ENCODE measurements around the gene C19orf53.

Gene C19orf53

DNA sequence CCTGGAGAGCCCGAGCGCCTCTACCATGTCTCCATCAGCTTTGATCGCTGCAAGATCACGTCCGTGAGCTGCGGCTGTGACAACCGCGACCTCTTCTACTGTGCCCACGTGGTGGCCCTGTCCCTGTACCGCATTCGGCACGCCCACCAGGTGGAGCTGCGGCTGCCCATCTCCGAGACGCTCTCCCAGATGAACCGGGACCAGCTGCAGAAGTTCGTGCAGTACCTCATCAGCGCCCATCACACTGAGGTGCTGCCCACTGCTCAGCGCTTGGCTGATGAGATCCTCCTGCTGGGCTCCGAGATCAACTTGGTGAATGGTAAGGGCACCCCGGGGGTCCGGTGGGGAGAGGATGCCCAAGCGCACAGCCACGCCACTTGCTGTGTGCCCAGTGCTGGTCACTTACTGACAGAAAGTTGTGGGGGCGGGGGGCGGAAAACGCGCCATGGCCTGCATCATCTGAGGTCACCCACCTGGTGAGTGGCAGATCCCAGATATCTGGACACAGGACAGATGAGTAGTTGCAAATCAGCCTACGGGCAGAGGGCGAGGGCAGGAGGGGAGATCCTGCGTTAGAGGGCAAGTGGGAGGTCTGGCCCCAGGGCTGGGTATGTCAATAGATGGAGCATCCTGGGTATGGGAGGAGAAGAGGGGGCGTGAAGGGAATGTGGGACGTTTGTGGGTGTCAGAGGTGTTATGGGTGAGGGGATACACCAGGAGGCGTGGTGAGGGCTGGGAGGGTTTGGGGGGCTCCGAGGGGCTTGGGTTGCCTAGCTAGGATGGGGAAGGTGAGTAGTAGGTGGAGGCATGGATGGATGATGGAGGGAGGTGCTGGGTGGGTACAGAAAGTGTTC, 30.8 kb downstream of the C19orf53 start:
- no peaks in the 10 kb centered on the region; the same call in 1 of the 2 replicates for H3K36me3 ChIP-seq (ENCODE audit: insufficient read depth, low read length)
- H3K9me3 ChIP-seq (ENCODE audit: low read depth, low read length), result no peaks in the 10 kb centered on the region
- H3K27ac ChIP-seq, result no peak overlapping the region
- H3K4me3 ChIP-seq, result no peak overlapping the region
- DNase-seq (ENCODE audit: low read depth, low spot score), result no peak
- H3K9ac ChIP-seq (ENCODE audit: insufficient read length), result no peak overlapping the region
- TF ChIP-seq POLR2AphosphoS5 (IDR thresholded peaks at IDR 0.05; ENCODE audit: borderline replicate concordance, low read depth, low read length), result no peak
- TF ChIP-seq FOXP2 (optimal IDR thresholded peaks at IDR 0.05; ENCODE audit: control extremely low read depth, extremely low read length, insufficient read depth), result no peak
- no peak for TF ChIP-seq EZH2 (IDR thresholded peaks at IDR 0.05)

DNA sequence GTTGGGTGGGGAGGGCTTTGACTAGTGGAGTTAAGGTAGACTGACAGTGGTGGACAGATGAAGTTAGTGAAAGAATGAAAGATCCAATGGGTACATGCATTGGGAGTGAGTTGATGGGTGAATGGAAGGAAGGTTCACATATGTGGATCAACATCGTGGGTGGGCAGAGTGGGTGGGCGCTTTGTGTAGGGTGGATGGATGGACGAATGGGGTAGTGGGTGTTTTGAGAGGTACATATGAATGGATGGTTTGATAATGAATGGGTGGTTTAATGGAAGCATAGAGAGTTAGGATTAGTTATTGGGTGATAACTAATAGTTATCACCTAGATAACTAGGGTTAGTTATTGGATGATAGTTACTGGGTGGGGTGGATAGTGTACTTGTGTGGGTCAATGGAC, 32.5 kb downstream of the C19orf53 start:
- Histone ChIP-seq H3K4me3 (no peak overlapping the region), H3K9me3 (ENCODE audit: low read depth, low read length) (no peaks in the 10 kb centered on the region), H3K9ac (ENCODE audit: insufficient read length) (no peak overlapping the region), H3K27ac (no peak overlapping the region), H3K36me3 (ENCODE audit: insufficient read depth, low read length) (no peaks in the 10 kb centered on the region; the same call in 1 of the 2 replicates)
- no peak for DNase-seq (ENCODE audit: low read depth, low spot score)
- TF ChIP-seq EZH2 (IDR thresholded peaks at IDR 0.05), result no peak
- TF ChIP-seq FOXP2 (optimal IDR thresholded peaks at IDR 0.05; ENCODE audit: control extremely low read depth, extremely low read length, insufficient read depth), result no peak
- no peak for TF ChIP-seq POLR2AphosphoS5 (IDR thresholded peaks at IDR 0.05; ENCODE audit: borderline replicate concordance, low read depth, low read length)

DNA sequence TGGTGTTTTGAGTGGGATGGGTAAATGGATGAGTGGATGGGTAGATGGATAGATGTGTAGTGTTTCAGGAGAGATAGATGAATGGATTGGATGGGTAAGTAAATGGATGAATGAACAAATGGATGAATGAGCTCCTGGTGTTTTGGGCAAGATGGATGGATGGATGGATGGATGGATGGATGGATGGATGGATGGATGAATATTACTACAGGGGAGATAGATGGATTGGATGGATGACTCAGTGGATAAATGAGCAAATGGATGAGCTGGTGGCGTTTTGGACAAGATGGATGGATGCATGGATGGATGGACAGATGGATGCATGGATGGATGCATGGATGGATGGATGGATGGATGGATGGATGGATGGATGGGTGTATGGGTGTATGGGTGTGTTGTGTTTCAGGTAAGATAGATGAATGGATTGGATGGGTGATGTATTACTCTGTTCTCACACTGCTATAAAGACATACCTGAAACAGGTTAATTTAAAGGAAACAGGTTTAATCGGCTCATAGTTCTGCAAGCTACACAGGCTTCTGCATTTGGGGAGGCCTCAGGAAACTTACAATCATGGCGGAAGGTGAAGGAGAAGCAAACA, 33.3 kb downstream of the C19orf53 start:
- no peak overlapping the region for H3K4me3 ChIP-seq
- no peaks in the 10 kb centered on the region for H3K9me3 ChIP-seq (ENCODE audit: low read depth, low read length)
- DNase-seq (ENCODE audit: low read depth, low spot score), result no peak
- H3K36me3 ChIP-seq (ENCODE audit: insufficient read depth, low read length), result no peaks in the 10 kb centered on the region; the same call in 1 of the 2 replicates
- no peak overlapping the region for H3K27ac ChIP-seq
- no peak for TF ChIP-seq POLR2AphosphoS5 (IDR thresholded peaks at IDR 0.05; ENCODE audit: borderline replicate concordance, low read depth, low read length)
- TF ChIP-seq EZH2 (IDR thresholded peaks at IDR 0.05), result no peak
- no peak for TF ChIP-seq FOXP2 (optimal IDR thresholded peaks at IDR 0.05; ENCODE audit: control extremely low read depth, extremely low read length, insufficient read depth)
- H3K9ac ChIP-seq (ENCODE audit: insufficient read length), result no peak overlapping the region

DNA sequence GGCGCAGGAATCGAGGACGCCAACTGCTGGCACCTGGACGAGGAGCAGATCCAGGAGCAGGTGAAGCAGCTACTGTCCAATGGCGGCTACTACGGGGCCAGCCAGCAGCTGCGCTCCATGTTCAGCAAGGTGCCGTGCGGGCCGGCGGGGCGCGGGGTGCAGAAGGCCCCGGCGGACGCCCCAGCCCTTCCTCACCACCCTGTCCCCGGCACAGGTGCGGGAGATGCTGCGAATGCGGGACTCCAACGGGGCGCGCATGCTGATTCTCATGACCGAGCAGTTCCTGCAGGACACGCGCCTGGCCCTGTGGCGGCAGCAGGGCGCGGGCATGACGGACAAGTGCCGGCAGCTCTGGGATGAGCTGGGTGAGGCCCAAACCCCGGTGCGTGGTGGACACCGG, 34.6 kb downstream of the C19orf53 start:
- DNase-seq (ENCODE audit: low read depth, low spot score), result no peak
- no peaks in the 10 kb centered on the region for H3K9me3 ChIP-seq (ENCODE audit: low read depth, low read length)
- no peaks in the 10 kb centered on the region; the same call in 1 of the 2 replicates for H3K36me3 ChIP-seq (ENCODE audit: insufficient read depth, low read length)
- H3K4me3 ChIP-seq, result no peak overlapping the region
- H3K9ac ChIP-seq (ENCODE audit: insufficient read length), result no peak overlapping the region
- no peak overlapping the region for H3K27ac ChIP-seq
- TF ChIP-seq POLR2AphosphoS5 (IDR thresholded peaks at IDR 0.05; ENCODE audit: borderline replicate concordance, low read depth, low read length), result no peak
- TF ChIP-seq EZH2 (IDR thresholded peaks at IDR 0.05), result no peak
- no peak for TF ChIP-seq FOXP2 (optimal IDR thresholded peaks at IDR 0.05; ENCODE audit: control extremely low read depth, extremely low read length, insufficient read depth)

DNA sequence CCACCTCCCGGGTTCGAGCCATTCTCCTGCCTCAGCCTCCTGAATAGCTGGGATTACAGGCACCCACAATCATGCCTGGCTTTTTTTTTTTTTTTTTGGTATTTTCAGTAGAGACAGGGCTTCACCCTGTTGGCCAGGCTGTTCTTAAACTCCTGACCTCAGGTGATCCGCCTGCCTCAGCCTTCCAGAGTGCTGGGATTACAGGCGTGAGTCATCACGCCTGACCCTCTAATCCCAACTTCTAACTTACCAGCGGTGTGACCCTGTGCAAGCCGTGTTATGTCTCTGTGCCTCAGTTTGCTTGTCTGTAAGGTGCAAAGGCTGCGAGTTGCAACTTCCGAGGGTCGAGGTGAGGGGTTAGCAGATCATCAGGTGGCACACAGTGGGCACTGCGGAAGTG, 38.3 kb downstream of the C19orf53 start:
- no peak for TF ChIP-seq FOXP2 (optimal IDR thresholded peaks at IDR 0.05; ENCODE audit: control extremely low read depth, extremely low read length, insufficient read depth)
- TF ChIP-seq EZH2 (IDR thresholded peaks at IDR 0.05), result no peak
- no peak for TF ChIP-seq POLR2AphosphoS5 (IDR thresholded peaks at IDR 0.05; ENCODE audit: borderline replicate concordance, low read depth, low read length)
- Histone ChIP-seq H3K9me3 (ENCODE audit: low read depth, low read length) (no peaks in the 10 kb centered on the region), H3K4me3 (no peak overlapping the region), H3K36me3 (ENCODE audit: insufficient read depth, low read length) (no peaks in the 10 kb centered on the region; the same call in 1 of the 2 replicates), H3K9ac (ENCODE audit: insufficient read length) (no peak overlapping the region), H3K27ac (no peak overlapping the region)
- DNase-seq (ENCODE audit: low read depth, low spot score), result no peak

DNA sequence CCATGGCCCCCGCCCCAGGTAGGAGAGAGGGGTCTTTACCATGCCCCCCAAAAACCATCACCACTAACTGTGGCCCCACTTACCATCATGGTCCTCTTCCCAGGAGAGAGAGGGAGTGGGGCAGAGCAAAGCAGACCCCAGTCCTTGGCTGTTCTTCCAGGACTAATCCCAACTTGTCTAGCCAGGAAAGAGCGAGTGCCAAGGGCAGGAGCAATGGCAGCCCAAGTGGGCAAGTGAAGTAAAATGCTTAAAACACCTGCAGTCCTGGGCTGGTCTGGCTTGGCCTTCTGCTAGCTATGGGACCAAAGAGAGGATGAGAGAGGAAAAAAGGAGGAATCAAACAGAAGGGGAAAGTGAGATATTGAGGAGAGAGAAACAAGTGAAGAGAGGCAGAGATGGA, 38.9 kb downstream of the C19orf53 start:
- Histone ChIP-seq H3K27ac (no peak overlapping the region), H3K36me3 (ENCODE audit: insufficient read depth, low read length) (no peaks in the 10 kb centered on the region; the same call in 1 of the 2 replicates), H3K9me3 (ENCODE audit: low read depth, low read length) (no peaks in the 10 kb centered on the region), H3K9ac (ENCODE audit: insufficient read length) (no peak overlapping the region), H3K4me3 (no peak overlapping the region)
- DNase-seq (ENCODE audit: low read depth, low spot score), result no peak
- TF ChIP-seq EZH2 (IDR thresholded peaks at IDR 0.05), result no peak
- no peak for TF ChIP-seq FOXP2 (optimal IDR thresholded peaks at IDR 0.05; ENCODE audit: control extremely low read depth, extremely low read length, insufficient read depth)
- no peak for TF ChIP-seq POLR2AphosphoS5 (IDR thresholded peaks at IDR 0.05; ENCODE audit: borderline replicate concordance, low read depth, low read length)

DNA sequence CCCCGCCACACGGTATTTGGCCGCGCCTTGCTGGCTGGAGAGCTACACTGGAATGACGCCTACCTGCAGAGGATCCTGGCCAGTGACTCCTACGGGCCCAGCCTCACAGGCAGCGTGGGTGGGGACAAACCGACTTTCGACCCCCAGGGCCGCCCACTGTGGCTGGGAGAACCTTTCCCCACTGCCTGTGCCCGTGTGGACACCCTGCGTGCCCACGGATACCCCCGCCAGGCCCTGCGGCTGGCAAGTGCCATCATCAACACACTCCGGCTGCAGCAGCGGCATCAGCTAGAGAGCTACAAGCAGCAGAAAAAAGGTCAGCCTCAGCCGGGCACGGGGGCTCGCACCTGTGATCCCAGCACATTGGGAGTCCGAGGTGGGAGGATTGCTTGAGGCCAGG, 40.3 kb downstream of the C19orf53 start:
- H3K36me3 ChIP-seq (ENCODE audit: insufficient read depth, low read length), result no peaks in the 10 kb centered on the region; the same call in 1 of the 2 replicates

DNA sequence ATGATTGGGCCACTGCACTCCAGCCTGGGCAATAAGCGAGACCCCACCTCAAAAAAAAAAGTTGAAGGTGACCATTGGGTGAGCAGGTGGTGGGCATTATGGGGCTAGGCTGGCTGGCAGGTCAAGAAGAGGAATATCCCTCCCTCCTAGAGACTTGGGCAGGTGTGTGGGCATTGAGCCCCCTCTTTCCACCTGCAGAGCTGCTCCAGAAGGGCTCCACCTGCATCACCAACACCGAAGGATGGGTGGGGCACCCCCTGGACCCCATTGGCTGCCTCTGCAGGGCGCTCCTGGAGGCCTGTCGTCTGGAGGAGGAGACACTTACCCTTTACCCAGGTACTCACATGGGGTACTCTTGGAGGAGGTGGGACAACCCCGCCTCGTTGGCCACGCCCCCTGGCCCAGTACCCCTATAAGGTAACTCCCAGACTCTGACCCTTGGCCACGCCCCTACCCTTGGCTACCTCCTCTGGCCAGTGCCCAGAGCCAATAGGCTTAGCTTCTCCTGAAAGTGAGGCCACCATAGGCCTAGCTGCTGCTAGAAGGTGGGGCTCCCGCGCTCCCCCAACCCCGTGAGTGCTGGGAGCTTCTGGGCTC, 42.9 kb downstream of the C19orf53 start:
- Histone ChIP-seq H3K27ac (no peak overlapping the region), H3K9me3 (ENCODE audit: low read depth, low read length) (no peaks in the 10 kb centered on the region), H3K36me3 (ENCODE audit: insufficient read depth, low read length) (no peaks in the 10 kb centered on the region; the same call in 1 of the 2 replicates), H3K9ac (ENCODE audit: insufficient read length) (no peak overlapping the region), H3K4me3 (no peak overlapping the region)
- DNase-seq (ENCODE audit: low read depth, low spot score), result no peak
- TF ChIP-seq POLR2AphosphoS5 (IDR thresholded peaks at IDR 0.05; ENCODE audit: borderline replicate concordance, low read depth, low read length), result no peak
- no peak for TF ChIP-seq EZH2 (IDR thresholded peaks at IDR 0.05)
- TF ChIP-seq FOXP2 (optimal IDR thresholded peaks at IDR 0.05; ENCODE audit: control extremely low read depth, extremely low read length, insufficient read depth), result no peak

More for the DNA sequence above, 40.3 kb downstream of the C19orf53 start:
- Histone ChIP-seq H3K27ac (no peak overlapping the region), H3K9me3 (ENCODE audit: low read depth, low read length) (no peaks in the 10 kb centered on the region), H3K9ac (ENCODE audit: insufficient read length) (no peak overlapping the region), H3K4me3 (no peak overlapping the region)
- TF ChIP-seq EZH2 (IDR thresholded peaks at IDR 0.05) (no peak), POLR2AphosphoS5 (IDR thresholded peaks at IDR 0.05; ENCODE audit: borderline replicate concordance, low read depth, low read length) (no peak), FOXP2 (optimal IDR thresholded peaks at IDR 0.05; ENCODE audit: control extremely low read depth, extremely low read length, insufficient read depth) (no peak)
- DNase-seq (ENCODE audit: low read depth, low spot score), result no peak

Data from SK-N-MC (cell line).